SK-N-SH treated with all-trans-retinoic acid at 6 μM for 48 hours (cell line): Measurements from ENCODE around the gene C17orf75.

ENCODE experiments used
- CREB5 ChIP-seq: fragments of 250-450 bp; sonication (Bioruptor Pico); IDR thresholded peaks from 2 replicates; pipeline ENCODE4 v1.5.1; 2020; ENCODE audit warnings: low read depth, mild to moderate bottlenecking, moderate library complexity
- PPARA ChIP-seq: fragments of 250-450 bp; sonication (Bioruptor Pico); IDR thresholded peaks from 2 replicates; pipeline ENCODE4 v1.5.0; 2020; ENCODE audit warnings: mild to moderate bottlenecking, borderline replicate concordance
- ZC3H10 ChIP-seq: fragments of 250-450 bp; sonication (Bioruptor Pico); IDR thresholded peaks from 2 replicates; pipeline ENCODE4 v1.5.1; 2021; ENCODE audit warnings: mild to moderate bottlenecking, moderate library complexity

GRCh38 chr17:32330147-32330546, 11.8 kb downstream of the C17orf75 start:
- TF ChIP-seq CREB5 (CRISPR knock-in tag), result no peak
- TF ChIP-seq ZC3H10 (CRISPR knock-in tag), result no peak
- no peak for TF ChIP-seq PPARA (CRISPR knock-in tag)
